H1 (cell line): Measurements from ENCODE around the gene NECTIN1. TPM values are rescaled to one million over a fixed set of nuclear protein-coding genes. Genes with fewer than 3 reads are reported as not detected.

Experiments used
- BCL11A ChIP-seq, 2 experiments: IDR thresholded peaks; one replicate each; pipeline ENCODE4 v1.6.1; 2011; ENCODE audit warnings: low read depth in 2 of 2, low read length in 2 of 2, mild to moderate bottlenecking in 2 of 2
- CBX8 ChIP-seq: fragments of 300-800, 300-1000 bp; sonication (generic); IDR thresholded peaks from 2 replicates; pipeline ENCODE4 v1.7.1; 2016; ENCODE audit warnings: low read depth, low read length, borderline replicate concordance
- CREB1 ChIP-seq: IDR thresholded peaks from 2 replicates; pipeline ENCODE4 v1.6.1; 2012; ENCODE audit warnings: inconsistent platforms
- EGR1 ChIP-seq: IDR thresholded peaks from 2 replicates; pipeline ENCODE4 v1.6.1; 2011; ENCODE audit warnings: low read depth, low read length, borderline replicate concordance
- GABPA ChIP-seq: IDR thresholded peaks from 2 replicates; pipeline ENCODE4 v1.6.1; 2011; ENCODE audit warnings: mild to moderate bottlenecking, low read length, moderate library complexity, borderline replicate concordance; ENCODE audit not compliant: insufficient read depth
- JUN ChIP-seq: IDR thresholded peaks from 2 replicates; pipeline ENCODE4 v1.6.1; 2011; ENCODE audit warnings: low read depth, mild to moderate bottlenecking, improper control_type of control experiment, low read length
- JUND ChIP-seq: IDR thresholded peaks from 2 replicates; pipeline ENCODE4 v1.6.1; 2011; ENCODE audit warnings: mild to moderate bottlenecking, improper control_type of control experiment, low read length
- KDM1A ChIP-seq: fragments of 200-600, 300-600 bp; sonication (generic); IDR thresholded peaks from 2 replicates; pipeline ENCODE4 v1.7.1; 2016; ENCODE audit warnings: mild to moderate bottlenecking, low read length, borderline replicate concordance
- MAFK ChIP-seq: IDR thresholded peaks from 2 replicates; pipeline ENCODE4 v1.6.1; 2012; ENCODE audit warnings: low read depth, mild to moderate bottlenecking, improper control_type of control experiment, low read length
- NANOG ChIP-seq: IDR thresholded peaks from 2 replicates; pipeline ENCODE4 v1.6.1; 2011; ENCODE audit warnings: low read length, low read depth, mild to moderate bottlenecking, inconsistent platforms; ENCODE audit not compliant: insufficient read depth, poor library complexity, severe bottlenecking
- NRF1 ChIP-seq: IDR thresholded peaks from 2 replicates; pipeline ENCODE4 v1.6.1; 2011; ENCODE audit warnings: mild to moderate bottlenecking, low read depth, low read length, improper control_type of control experiment
- PHF8 ChIP-seq: fragments of 200-600 bp; sonication (generic); conservative IDR thresholded peaks from 2 replicates; pipeline ENCODE4 v1.7.1; 2012; ENCODE audit warnings: low read depth, mild to moderate bottlenecking, inconsistent platforms, low read length, moderate library complexity
- SAP30 ChIP-seq: fragments of 300-600 bp; sonication (generic); IDR thresholded peaks from 2 replicates; pipeline ENCODE4 v1.7.1; 2012; ENCODE audit warnings: low read length, moderate library complexity, mild to moderate bottlenecking, inconsistent platforms; ENCODE audit not compliant: insufficient read depth, insufficient replicate concordance
- SIRT6 ChIP-seq: IDR thresholded peaks from one replicate; pipeline ENCODE4 v1.7.1; 2012; ENCODE audit warnings: low read length, inconsistent platforms
- SP4 ChIP-seq: IDR thresholded peaks from 2 replicates; pipeline ENCODE4 v1.6.1; 2012; ENCODE audit warnings: low read length, inconsistent platforms
- TAF1 ChIP-seq: IDR thresholded peaks from 2 replicates; pipeline ENCODE4 v1.6.1; 2011; ENCODE audit warnings: mild to moderate bottlenecking, low read depth, low read length
- TAF7 ChIP-seq: optimal IDR thresholded peaks from 2 replicates; pipeline ENCODE3; 2011; ENCODE audit warnings: low read depth, mild to moderate bottlenecking, inconsistent platforms, low read length, moderate library complexity, borderline replicate concordance
- TEAD4 ChIP-seq: IDR thresholded peaks from 2 replicates; pipeline ENCODE4 v1.6.1; 2012; ENCODE audit warnings: low read depth, low read length, inconsistent platforms, mixed read lengths
- polyA plus RNA-seq, 7 experiments: library from polyadenylated mRNA; depleted of rRNA in 3 of 7; stranded (reverse) in 5 of 7; unstranded in 2 of 7; fragments of >200 nt in 5 of 7; fragments of 200-250 nt in 2 of 7; gene quantifications; 1 replicate in 5 of 7; 2 replicates in 1 of 7; 4 replicates in 1 of 7; pipeline versions ENCODE4 v1.2.1 to v1.2.3, GENCODE V29; 2011 to 2013; ENCODE audit warnings: missing spikeins in 2 of 7, mixed read lengths in 2 of 7
- total RNA-seq: library from RNA; stranded (reverse); fragmentation: NEBNext Ultra II Directional; extraction: Animal tissue kit (Norgen Biotek cat#: 25700); gene quantifications from 2 replicates; pipeline ENCODE4 v1.2.1, GENCODE V29; 2021
- TF ChIP-seq, protein P1 (sequence below): IDR thresholded peaks from 2 replicates; pipeline ENCODE4 v1.6.1; 2011; ENCODE audit warnings: low read depth, mild to moderate bottlenecking, low read length; ENCODE audit not compliant: insufficient read depth
- TF ChIP-seq, protein P2 (sequence below): IDR thresholded peaks from 2 replicates; pipeline ENCODE4 v1.6.1; 2012; ENCODE audit warnings: low read length, inconsistent platforms

Gene NECTIN1
- total and polyA plus RNA-seq, 2 of the 8 experiments (the other 6 are each of a cell fraction or from before 2014, with no cell fraction given), result 43.2 to 97.7 TPM

DNA sequence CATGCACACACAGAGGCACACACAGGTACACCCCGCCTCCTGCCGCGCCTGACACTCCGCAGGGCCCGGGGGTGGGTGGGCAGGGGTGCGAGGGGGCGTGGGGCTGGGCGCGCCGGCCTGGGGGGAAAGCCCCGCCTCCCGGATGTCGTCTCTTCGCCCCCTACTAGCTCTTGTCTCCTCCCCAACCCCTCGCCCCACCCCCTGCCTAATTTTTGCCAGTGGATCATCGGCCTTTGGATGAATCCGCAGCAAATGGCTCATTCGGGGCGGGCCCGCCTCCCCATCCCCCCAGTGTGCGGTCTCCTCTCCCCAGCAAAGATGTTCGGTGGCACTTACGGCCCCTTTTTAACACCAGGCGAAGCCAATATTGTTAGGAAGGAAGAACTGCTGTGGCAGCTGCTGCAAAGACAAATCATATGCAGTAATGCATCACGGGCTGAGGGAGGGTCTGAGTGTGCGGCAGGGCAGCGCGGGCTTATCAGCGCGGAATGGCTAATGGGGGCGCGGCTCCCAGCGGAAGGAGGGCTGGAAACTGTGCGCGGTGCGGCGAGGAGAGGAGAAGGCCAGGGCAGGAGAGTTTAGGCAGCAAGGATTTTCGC, 13.4 kb upstream of the NECTIN1 start (continued):
- TF ChIP-seq, protein P1, sequence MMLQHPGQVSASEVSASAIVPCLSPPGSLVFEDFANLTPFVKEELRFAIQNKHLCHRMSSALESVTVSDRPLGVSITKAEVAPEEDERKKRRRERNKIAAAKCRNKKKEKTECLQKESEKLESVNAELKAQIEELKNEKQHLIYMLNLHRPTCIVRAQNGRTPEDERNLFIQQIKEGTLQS, result no peak
- TF ChIP-seq TAF1 (no peak), KDM1A (no peak), NRF1 (no peak), NANOG (no peak), PHF8 (0 out of 2 replicates have a peak, but pooled peaks have one; percentile 9), EGR1 (no peak), SP4 (no peak), SAP30 (no peak), JUND (no peak), TAF7 (no peak), GABPA (peak; percentile 48; the same call in 1 of the 2 replicates), MAFK (no peak), CBX8 (no peak), CREB1 (no peak), TEAD4 (no peak), JUN (no peak), BCL11A (IDR thresholded peaks at IDR 0.05; ENCODE audit: low read depth in 2 of 2, low read length in 2 of 2) (no peak), SIRT6 (no peak)
- TF ChIP-seq, protein P2, sequence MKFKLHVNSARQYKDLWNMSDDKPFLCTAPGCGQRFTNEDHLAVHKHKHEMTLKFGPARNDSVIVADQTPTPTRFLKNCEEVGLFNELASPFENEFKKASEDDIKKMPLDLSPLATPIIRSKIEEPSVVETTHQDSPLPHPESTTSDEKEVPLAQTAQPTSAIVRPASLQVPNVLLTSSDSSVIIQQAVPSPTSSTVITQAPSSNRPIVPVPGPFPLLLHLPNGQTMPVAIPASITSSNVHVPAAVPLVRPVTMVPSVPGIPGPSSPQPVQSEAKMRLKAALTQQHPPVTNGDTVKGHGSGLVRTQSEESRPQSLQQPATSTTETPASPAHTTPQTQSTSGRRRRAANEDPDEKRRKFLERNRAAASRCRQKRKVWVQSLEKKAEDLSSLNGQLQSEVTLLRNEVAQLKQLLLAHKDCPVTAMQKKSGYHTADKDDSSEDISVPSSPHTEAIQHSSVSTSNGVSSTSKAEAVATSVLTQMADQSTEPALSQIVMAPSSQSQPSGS, result no peak
